Parathyroid adenoma (tissue), 2 donors: Measurements from ENCODE around the gene ST6GAL1.

Source experiments
- H2AFZ ChIP-seq: fragments of 300-600 bp; sonication (generic); one replicate; pipeline ENCODE4 v1.7.0; 2017; ENCODE audit warnings: antibody characterized with exemption, mild to moderate bottlenecking
- H3K27ac ChIP-seq: fragments of 300-600 bp; sonication (generic); one replicate; pipeline ENCODE4 v1.7.0; 2017
- H3K27me3 ChIP-seq: fragments of 300-600 bp; sonication (generic); one replicate; pipeline ENCODE4 v1.7.0; 2017; ENCODE audit warnings: low read length; ENCODE audit not compliant: control insufficient read depth, insufficient read depth
- H3K36me3 ChIP-seq: fragments of 300-600 bp; sonication (generic); one replicate; pipeline ENCODE4 v1.7.0; 2017; ENCODE audit warnings: low read length; ENCODE audit not compliant: control insufficient read depth, insufficient read depth
- H3K4me1 ChIP-seq: fragments of 300-600 bp; sonication (generic); one replicate; pipeline ENCODE4 v1.7.0; 2017; ENCODE audit warnings: control low read depth
- H3K4me2 ChIP-seq: fragments of 300-600 bp; sonication (generic); one replicate; pipeline ENCODE4 v1.7.0; 2017; ENCODE audit warnings: low read length
- H3K4me3 ChIP-seq: fragments of 300-600 bp; sonication (generic); one replicate; pipeline ENCODE4 v1.7.0; 2017; ENCODE audit warnings: low read depth, low read length
- H3K79me2 ChIP-seq: fragments of 300-600 bp; sonication (generic); one replicate; pipeline ENCODE4 v1.7.0; 2017; ENCODE audit warnings: control low read depth
- H3K9ac ChIP-seq: fragments of 300-600 bp; sonication (generic); one replicate; pipeline ENCODE4 v1.7.0; 2017; ENCODE audit warnings: mild to moderate bottlenecking
- H3K9me3 ChIP-seq: fragments of 300-600 bp; sonication (generic); one replicate; pipeline ENCODE4 v1.7.0; 2017; ENCODE audit warnings: low read length; ENCODE audit not compliant: control insufficient read depth
- TF ChIP-seq, protein P1 (sequence below): fragments of 300-600 bp; sonication (generic); IDR thresholded peaks from one replicate; pipeline ENCODE4 v1.7.0; 2017; ENCODE audit warnings: antibody characterized with exemption, mild to moderate bottlenecking
- donor health status: primary hyperparathyroidism.

The ST6GAL1 gene

DNA sequence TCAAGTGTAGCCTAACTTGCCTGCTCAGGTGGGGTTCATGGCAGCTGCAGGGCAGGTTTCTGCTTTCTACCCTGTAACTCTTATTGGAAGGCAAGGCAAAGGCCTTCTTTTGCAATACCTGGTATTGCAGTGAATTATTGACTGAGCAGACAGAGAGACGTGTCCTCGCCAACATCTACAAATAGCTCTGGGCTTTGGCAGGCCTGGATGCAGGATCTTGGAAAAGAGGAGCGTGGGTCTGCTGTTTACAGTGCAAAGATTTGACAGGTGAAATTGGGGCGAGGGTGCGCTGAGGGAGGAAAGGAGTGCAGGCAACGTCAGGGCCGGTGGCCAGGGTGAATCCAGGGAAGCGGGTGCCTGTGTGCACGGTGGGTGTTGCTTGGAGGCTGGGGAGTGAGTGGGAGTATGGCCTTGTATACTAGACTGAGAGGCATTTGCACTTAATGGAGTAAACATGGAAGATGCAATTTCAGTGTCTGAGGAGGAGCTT lies 44.5 kb downstream of the ST6GAL1 start:
- TF ChIP-seq, protein P1, sequence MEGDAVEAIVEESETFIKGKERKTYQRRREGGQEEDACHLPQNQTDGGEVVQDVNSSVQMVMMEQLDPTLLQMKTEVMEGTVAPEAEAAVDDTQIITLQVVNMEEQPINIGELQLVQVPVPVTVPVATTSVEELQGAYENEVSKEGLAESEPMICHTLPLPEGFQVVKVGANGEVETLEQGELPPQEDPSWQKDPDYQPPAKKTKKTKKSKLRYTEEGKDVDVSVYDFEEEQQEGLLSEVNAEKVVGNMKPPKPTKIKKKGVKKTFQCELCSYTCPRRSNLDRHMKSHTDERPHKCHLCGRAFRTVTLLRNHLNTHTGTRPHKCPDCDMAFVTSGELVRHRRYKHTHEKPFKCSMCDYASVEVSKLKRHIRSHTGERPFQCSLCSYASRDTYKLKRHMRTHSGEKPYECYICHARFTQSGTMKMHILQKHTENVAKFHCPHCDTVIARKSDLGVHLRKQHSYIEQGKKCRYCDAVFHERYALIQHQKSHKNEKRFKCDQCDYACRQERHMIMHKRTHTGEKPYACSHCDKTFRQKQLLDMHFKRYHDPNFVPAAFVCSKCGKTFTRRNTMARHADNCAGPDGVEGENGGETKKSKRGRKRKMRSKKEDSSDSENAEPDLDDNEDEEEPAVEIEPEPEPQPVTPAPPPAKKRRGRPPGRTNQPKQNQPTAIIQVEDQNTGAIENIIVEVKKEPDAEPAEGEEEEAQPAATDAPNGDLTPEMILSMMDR = no peak
- Histone ChIP-seq H3K27ac (no peak overlapping the region), H3K4me2 (no peak overlapping the region), H2AFZ (no peak overlapping the region), H3K27me3 (no peaks in the 10 kb centered on the region), H3K4me1 (peaks cover 24% of the 10 kb centered on the region), H3K4me3 (no peak overlapping the region), H3K9me3 (no peaks in the 10 kb centered on the region), H3K36me3 (no peaks in the 10 kb centered on the region), H3K79me2 (no peaks in the 10 kb centered on the region), H3K9ac (no peak overlapping the region)

DNA sequence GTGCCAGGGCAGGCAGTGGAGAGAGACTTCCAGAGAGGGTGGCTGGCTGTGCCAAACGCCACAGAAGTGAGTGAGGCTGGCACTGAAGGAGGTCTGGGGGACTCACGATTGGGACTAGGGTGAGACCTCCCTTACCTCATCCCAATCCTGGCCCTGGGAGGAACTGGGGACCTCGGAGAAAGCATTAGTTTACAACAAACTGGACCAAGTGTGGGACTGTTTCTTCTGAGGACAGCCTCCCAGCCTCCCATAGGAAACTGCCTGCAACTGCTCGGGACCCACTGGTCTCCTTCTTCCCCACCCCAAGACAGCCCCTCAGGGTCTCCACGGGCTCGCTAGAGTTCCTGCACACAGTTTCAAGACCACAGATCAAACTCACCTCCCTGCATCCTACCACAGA lies 45.4 kb downstream of the ST6GAL1 start:
- Histone ChIP-seq H3K4me1 (peaks cover 24% of the 10 kb centered on the region), H3K27ac (peak overlapping the region; percentile 95)

DNA sequence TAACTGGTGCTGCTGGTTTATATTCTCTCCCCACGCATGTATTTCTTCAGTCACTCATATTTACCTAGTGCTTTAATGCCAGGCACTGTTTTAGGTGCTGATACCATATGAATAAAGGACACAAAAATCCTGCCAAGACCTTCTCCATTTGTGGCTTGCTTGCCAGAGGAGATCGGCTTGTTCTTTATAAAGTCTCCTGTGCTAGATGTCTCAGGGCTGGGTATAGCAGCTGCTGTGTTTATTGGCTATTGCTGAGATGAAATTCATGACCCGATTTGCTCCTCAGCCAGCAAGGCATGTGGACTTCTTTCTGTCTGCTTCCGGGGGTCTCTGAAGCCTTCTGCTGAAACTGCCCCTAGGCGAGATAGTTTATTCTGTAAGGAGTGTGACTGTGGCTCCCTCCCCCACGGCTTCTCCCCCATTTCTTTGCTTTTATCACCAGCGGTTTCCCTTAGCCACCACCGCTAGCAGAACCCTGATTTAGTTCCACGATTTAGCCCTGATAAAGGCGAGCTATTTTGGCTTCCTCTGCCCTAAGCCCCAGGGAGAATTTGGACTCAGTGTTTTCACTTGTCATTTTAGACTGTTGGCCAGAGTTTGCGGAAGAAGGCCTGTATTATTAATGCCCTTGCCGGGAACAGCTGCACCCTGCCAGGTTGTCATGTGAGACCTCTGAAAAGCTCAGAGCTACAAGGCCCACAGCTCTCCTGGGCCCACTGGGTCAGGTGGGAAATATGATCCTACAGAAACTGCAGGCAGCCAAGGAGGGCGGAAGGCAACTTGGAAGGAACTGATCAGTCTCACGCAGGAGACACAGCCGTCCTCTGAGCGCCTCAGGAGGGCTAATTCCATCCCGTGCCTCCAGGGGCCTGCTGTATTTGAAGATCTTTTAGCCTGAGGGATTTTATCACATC lies 46.8 kb downstream of the ST6GAL1 start:
- H3K27ac ChIP-seq = peak overlapping the region; percentile 95
- no peaks in the 10 kb centered on the region for H3K9me3 ChIP-seq
- H3K36me3 ChIP-seq = no peaks in the 10 kb centered on the region
- peak overlapping the region; percentile 36 for H3K4me2 ChIP-seq
- H3K4me1 ChIP-seq = peaks cover 24% of the 10 kb centered on the region
- TF ChIP-seq, protein P1 = peak; percentile 32
- H2AFZ ChIP-seq = peak overlapping the region; percentile 77
- H3K9ac ChIP-seq = no peak overlapping the region
- no peaks in the 10 kb centered on the region for H3K79me2 ChIP-seq
- H3K27me3 ChIP-seq = no peaks in the 10 kb centered on the region
- peak overlapping the region; percentile 27 for H3K4me3 ChIP-seq

More for the DNA sequence above, 45.4 kb downstream of the ST6GAL1 start:
- Histone ChIP-seq H3K36me3 (no peaks in the 10 kb centered on the region), H3K4me3 (no peak overlapping the region), H3K9ac (no peak overlapping the region), H3K9me3 (no peaks in the 10 kb centered on the region), H3K79me2 (no peaks in the 10 kb centered on the region), H3K27me3 (no peaks in the 10 kb centered on the region), H3K4me2 (no peak overlapping the region), H2AFZ (peak overlapping the region; percentile 13)
- TF ChIP-seq, protein P1 = no peak

DNA sequence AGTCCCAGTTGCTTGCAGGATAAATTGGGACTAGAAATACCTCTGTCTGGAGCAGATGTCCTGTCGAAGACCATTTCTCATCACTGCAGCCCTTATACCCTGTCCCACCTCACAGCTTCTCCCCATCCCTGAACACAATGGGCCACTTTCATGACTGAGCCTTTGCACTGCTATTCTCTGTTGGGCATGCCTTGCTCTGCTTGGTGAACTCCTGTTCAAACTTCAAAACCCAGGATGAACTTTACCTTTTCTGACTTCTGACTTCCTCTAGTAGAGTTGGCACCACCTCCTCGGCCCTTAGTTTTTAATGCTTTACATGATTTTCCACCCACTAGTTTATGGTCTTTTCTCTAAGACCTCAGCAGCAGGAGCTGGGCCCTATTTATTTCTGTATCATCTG lies 48.4 kb downstream of the ST6GAL1 start:
- no peak overlapping the region for H2AFZ ChIP-seq
- no peak overlapping the region for H3K9ac ChIP-seq
- H3K36me3 ChIP-seq = no peaks in the 10 kb centered on the region
- peaks cover 24% of the 10 kb centered on the region for H3K4me1 ChIP-seq
- TF ChIP-seq, protein P1 = no peak
- H3K27ac ChIP-seq = no peak overlapping the region
- peaks cover 3% of the 10 kb centered on the region for H3K79me2 ChIP-seq
- H3K9me3 ChIP-seq = no peaks in the 10 kb centered on the region
- no peak overlapping the region for H3K4me2 ChIP-seq
- no peak overlapping the region for H3K4me3 ChIP-seq
- no peaks in the 10 kb centered on the region for H3K27me3 ChIP-seq
